ENCODE measurements around the gene C1orf159. TPM values are rescaled to one million over a fixed set of nuclear protein-coding genes. Genes with fewer than 3 reads are reported as not detected.
"Not testable (repeated sequence)": the region's sequence is repeated elsewhere in the genome, so short reads cannot be mapped to it uniquely, and the experiment has no call there.

Gene C1orf159
- total RNA-seq, 4 donors from 2014 or later, result 2.8 to 6.4 (median 5.3) TPM

DNA sequence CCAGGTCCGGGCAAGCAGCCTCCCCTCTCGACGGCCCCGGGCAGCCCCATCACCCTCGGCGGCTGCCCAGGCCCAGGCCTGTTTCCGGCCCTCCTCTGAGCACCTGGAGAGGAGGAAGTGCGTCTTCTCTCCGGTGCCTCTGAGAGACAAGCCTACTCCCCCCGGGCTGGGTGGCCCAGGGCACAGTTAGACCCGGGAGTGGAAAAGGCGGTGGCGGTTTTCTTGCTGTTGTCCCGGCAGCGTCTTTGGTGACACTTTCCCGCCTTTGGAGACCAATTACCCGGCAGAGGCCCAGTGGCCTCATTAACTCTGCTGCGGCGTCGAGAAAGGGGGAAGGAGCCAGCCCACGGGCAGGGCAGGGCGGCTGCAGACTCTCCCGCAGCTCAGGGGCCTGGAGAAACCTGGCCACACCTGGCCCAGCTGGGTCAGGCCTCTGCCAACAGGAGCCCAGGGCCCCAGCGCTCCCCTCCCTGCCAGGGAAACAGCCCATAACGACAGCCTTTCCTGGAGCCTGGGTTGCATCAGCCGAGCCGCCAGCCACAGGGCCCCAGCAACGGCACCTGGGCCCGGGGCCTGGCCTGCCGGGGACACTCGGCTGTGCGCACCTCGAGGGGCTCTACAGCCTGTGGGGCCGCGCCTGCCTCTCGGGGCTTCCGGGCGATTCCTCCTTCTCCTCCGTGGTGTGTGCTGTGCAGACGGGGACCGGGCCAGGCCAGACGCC is 28.4 kb upstream of the C1orf159 start:
- H3K36me3 ChIP-seq, result no peaks in the 10 kb centered on the region
- H3K27me3 ChIP-seq, result peaks cover 3 to 24% (median 19%) of the 10 kb centered on the region in 3 donors
- ATAC-seq (no peak), DNase-seq (no peak)
- intact Hi-C loops (cut with DNase I; ENCODE audit: low total_unique reads), result no loop called here
- no peaks in the 10 kb centered on the region for H3K4me1 ChIP-seq
- no peak overlapping the region for H3K27ac ChIP-seq
- no peak for TF ChIP-seq POLR2A (IDR thresholded peaks at IDR 0.05)
- TF ChIP-seq, protein P1, sequence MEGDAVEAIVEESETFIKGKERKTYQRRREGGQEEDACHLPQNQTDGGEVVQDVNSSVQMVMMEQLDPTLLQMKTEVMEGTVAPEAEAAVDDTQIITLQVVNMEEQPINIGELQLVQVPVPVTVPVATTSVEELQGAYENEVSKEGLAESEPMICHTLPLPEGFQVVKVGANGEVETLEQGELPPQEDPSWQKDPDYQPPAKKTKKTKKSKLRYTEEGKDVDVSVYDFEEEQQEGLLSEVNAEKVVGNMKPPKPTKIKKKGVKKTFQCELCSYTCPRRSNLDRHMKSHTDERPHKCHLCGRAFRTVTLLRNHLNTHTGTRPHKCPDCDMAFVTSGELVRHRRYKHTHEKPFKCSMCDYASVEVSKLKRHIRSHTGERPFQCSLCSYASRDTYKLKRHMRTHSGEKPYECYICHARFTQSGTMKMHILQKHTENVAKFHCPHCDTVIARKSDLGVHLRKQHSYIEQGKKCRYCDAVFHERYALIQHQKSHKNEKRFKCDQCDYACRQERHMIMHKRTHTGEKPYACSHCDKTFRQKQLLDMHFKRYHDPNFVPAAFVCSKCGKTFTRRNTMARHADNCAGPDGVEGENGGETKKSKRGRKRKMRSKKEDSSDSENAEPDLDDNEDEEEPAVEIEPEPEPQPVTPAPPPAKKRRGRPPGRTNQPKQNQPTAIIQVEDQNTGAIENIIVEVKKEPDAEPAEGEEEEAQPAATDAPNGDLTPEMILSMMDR (IDR thresholded peaks at IDR 0.05 in 4 of 5, conservative IDR thresholded peaks at IDR 0.05 in 1 of 5), result no peak
- no peak overlapping the region for H3K4me3 ChIP-seq
- H3K9me3 ChIP-seq, result no peaks in the 10 kb centered on the region
- in situ Hi-C loops (cut with MboI; ENCODE audit: low sequenced_read_pairs in 4 of 4), result loop anchor here in 1 of 4 donors (25.0 kb wide), 1 partner anchor 118 kb away; the partner anchor contains the start of gene UBE2J2

DNA sequence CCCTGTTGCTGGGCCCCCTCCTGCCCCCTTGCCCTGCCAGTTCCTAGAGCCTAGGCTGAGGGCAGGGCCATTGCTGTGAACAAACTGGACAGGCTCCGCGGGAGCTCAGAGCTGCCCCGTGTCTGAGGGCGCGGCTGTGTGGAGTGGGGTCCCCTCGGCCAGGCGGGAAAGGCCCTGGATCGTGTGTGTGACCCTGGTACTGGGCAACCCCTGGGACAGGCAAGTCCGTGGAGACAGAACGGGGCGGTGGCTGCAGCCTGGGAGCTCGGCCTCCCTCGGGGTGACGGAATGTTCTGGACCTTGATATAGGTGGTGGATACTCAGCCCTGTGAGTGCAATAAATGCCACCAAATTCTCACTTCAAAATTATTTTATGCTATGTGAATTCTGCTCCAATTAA is 27.7 kb upstream of the C1orf159 start:
- no peak overlapping the region for H3K4me3 ChIP-seq
- no peak overlapping the region for H3K27ac ChIP-seq
- H3K4me1 ChIP-seq, result no peaks in the 10 kb centered on the region
- ATAC-seq (no peak), DNase-seq (no peak)
- no peak for TF ChIP-seq POLR2A (IDR thresholded peaks at IDR 0.05)
- TF ChIP-seq, protein P1 (IDR thresholded peaks at IDR 0.05 in 4 of 5, conservative IDR thresholded peaks at IDR 0.05 in 1 of 5), result no peak
- in situ Hi-C loops (cut with MboI; ENCODE audit: low sequenced_read_pairs in 4 of 4), result loop anchor here in 1 of 4 donors (25.0 kb wide), 1 partner anchor 119 kb away; the partner anchor contains the start of gene UBE2J2
- H3K9me3 ChIP-seq, result no peaks in the 10 kb centered on the region
- intact Hi-C loops (cut with DNase I; ENCODE audit: low total_unique reads), result no loop called here
- peaks cover 5 to 24% (median 19%) of the 10 kb centered on the region in 3 donors for H3K27me3 ChIP-seq
- H3K36me3 ChIP-seq, result no peaks in the 10 kb centered on the region

- H3K27ac ChIP-seq, result no peak overlapping the region
- DNase-seq, result no peak
- H3K9me3 ChIP-seq, result no peaks in the 10 kb centered on the region
- no peak for TF ChIP-seq POLR2A (IDR thresholded peaks at IDR 0.05)
- TF ChIP-seq, protein P1 (IDR thresholded peaks at IDR 0.05 in 4 of 5, conservative IDR thresholded peaks at IDR 0.05 in 1 of 5), result no peak
- no peaks in the 10 kb centered on the region for H3K36me3 ChIP-seq
- in situ Hi-C loops (cut with MboI; ENCODE audit: low sequenced_read_pairs in 4 of 4) (loop anchor here in 1 of 4 donors (25.0 kb wide), 1 partner anchor 119 kb away; the partner anchor contains the start of gene UBE2J2), intact Hi-C loops (cut with DNase I; ENCODE audit: low total_unique reads) (no loop called here)
- no peak for ATAC-seq
- H3K27me3 ChIP-seq, result peaks cover 7 to 26% (median 21%) of the 10 kb centered on the region in 3 donors
- H3K4me3 ChIP-seq, result no peak overlapping the region
- no peaks in the 10 kb centered on the region for H3K4me1 ChIP-seq
Measured at GRCh38 chr1:1142844-1143243, 27.0 kb upstream of the C1orf159 start.

GRCh38 chr1:1142352-1142751 is 26.5 kb upstream of the C1orf159 start:
- ATAC-seq; H3K36me3 ChIP-seq; H3K4me1 ChIP-seq; DNase-seq; H3K4me3 ChIP-seq; intact Hi-C loops (cut with DNase I; ENCODE audit: low total_unique reads); H3K9me3 ChIP-seq; H3K27ac ChIP-seq: not testable (repeated sequence)
- in situ Hi-C loops (cut with MboI; ENCODE audit: low sequenced_read_pairs in 4 of 4), result loop anchor here in 1 of 4 donors (25.0 kb wide), 1 partner anchor 120 kb away; the partner anchor contains the start of gene UBE2J2
- peaks cover 12 to 31% (median 26%) of the 10 kb centered on the region in 3 donors for H3K27me3 ChIP-seq

DNA sequence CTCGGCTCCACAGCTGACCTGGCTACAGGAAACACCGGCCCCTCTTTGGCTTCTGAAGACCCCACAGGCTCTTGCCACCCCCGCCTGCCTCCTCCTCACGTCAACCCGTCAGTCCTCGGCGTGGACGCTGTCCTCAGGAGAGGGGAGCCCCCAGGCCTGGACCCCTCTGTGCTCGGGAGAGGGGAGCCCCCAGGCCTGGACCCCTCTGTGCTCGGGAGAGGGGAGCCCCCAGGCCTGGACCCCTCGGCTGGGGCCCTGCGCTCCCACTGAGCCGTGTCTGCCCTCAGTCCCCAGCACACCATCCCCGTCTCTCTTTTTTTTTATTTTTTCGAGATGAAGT is 26.0 kb upstream of the C1orf159 start:
- in situ Hi-C loops (cut with MboI; ENCODE audit: low sequenced_read_pairs in 4 of 4), result loop anchor here in 1 of 4 donors (25.0 kb wide), 1 partner anchor 120 kb away; the partner anchor contains the start of gene UBE2J2
- Histone ChIP-seq H3K9me3 (no peaks in the 10 kb centered on the region), H3K36me3 (no peaks in the 10 kb centered on the region), H3K4me3 (no peak overlapping the region), H3K27ac (no peak overlapping the region), H3K27me3 (peaks cover 14 to 33% (median 31%) of the 10 kb centered on the region in 3 donors), H3K4me1 (no peaks in the 10 kb centered on the region)
- no peak for ATAC-seq
- DNase-seq, result no peak
- TF ChIP-seq, protein P1 (IDR thresholded peaks at IDR 0.05 in 4 of 5, conservative IDR thresholded peaks at IDR 0.05 in 1 of 5), result no peak
- TF ChIP-seq POLR2A (IDR thresholded peaks at IDR 0.05), result no peak
- intact Hi-C loops (cut with DNase I; ENCODE audit: low total_unique reads), result no loop called here

Measured in gastrocnemius medialis (tissue), 4 donors.